Nephron progenitor cell (in vitro differentiated cells): ENCODE measurements around the gene ASB1.
A peak's percentile ranks its signal among the peaks of the same experiment; 100 is the strongest.

Experiments used
- DNase-seq: peaks from one replicate; pipeline ENCODE4 v3.0.0; 2021
- H3K27ac Mint-ChIP-seq: 2 replicates; pipeline ENCODE4 v1.8.0; 2021; ENCODE audit warnings: mild to moderate bottlenecking, moderate library complexity, mixed read lengths
- H3K27me3 Mint-ChIP-seq: 2 replicates; pipeline ENCODE4 v1.8.0; 2021; ENCODE audit warnings: mild to moderate bottlenecking, low read depth, mixed read lengths; ENCODE audit not compliant: poor library complexity
- H3K36me3 Mint-ChIP-seq: 2 replicates; pipeline ENCODE4 v1.8.0; 2021; ENCODE audit warnings: low read depth, mixed read lengths
- H3K4me1 Mint-ChIP-seq: 2 replicates; pipeline ENCODE4 v1.8.0; 2021; ENCODE audit warnings: mixed read lengths
- H3K4me3 Mint-ChIP-seq: 2 replicates; pipeline ENCODE4 v1.8.0; 2021; ENCODE audit warnings: mild to moderate bottlenecking, moderate library complexity, mixed read lengths
- H3K9me3 Mint-ChIP-seq: 2 replicates; pipeline ENCODE4 v1.8.0; 2021; ENCODE audit warnings: mild to moderate bottlenecking, moderate library complexity, mixed read lengths
- TF ChIP-seq, protein P1 (sequence below): fragments of 200-600 bp; sonication (generic); IDR thresholded peaks from 2 replicates; pipeline ENCODE4 v1.5.0; 2021; ENCODE audit warnings: antibody characterized with exemption

The ASB1 gene

DNA sequence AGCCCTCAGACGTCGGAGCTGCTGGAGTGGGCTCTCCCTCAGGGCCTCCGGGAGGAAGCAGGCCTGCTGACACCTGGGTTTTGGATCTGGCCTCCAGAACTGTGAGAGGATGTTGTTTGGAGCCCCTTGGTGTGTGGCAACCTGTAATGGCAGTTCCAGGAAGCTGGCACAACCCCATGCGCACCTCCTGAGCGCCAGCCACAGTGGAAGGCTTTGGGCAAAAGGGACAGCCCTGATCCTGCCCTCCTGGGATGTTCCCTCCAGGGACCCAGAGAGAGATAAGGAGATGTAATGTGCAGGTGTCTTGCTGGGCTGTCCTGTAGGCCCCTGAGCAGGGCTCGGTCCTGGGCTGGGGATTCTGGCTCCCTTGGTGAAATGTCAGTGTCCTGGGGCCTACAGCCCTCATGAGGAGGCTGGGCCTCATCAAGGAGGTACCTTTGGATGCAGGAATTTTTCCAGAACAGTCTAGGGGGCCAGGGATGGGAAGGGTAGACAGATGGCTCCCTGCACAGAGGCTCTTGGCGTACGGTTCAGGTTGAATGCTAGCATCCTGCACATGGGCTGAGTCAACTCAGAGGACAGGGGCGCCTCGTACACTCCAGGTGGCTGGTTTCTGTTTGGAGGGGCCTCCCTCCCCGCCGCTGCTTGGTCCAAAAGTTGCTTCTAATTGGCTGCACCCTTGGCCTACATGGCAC lies 61.1 kb downstream of the ASB1 start:
- H3K4me3 Mint-ChIP-seq = no peak overlapping the region
- no peak overlapping the region for H3K27ac Mint-ChIP-seq
- no peaks in the 10 kb centered on the region for H3K27me3 Mint-ChIP-seq
- no peak for DNase-seq
- peaks cover 36% of the 10 kb centered on the region for H3K4me1 Mint-ChIP-seq
- TF ChIP-seq, protein P1, sequence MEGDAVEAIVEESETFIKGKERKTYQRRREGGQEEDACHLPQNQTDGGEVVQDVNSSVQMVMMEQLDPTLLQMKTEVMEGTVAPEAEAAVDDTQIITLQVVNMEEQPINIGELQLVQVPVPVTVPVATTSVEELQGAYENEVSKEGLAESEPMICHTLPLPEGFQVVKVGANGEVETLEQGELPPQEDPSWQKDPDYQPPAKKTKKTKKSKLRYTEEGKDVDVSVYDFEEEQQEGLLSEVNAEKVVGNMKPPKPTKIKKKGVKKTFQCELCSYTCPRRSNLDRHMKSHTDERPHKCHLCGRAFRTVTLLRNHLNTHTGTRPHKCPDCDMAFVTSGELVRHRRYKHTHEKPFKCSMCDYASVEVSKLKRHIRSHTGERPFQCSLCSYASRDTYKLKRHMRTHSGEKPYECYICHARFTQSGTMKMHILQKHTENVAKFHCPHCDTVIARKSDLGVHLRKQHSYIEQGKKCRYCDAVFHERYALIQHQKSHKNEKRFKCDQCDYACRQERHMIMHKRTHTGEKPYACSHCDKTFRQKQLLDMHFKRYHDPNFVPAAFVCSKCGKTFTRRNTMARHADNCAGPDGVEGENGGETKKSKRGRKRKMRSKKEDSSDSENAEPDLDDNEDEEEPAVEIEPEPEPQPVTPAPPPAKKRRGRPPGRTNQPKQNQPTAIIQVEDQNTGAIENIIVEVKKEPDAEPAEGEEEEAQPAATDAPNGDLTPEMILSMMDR = no peak
- no peaks in the 10 kb centered on the region for H3K9me3 Mint-ChIP-seq
- H3K36me3 Mint-ChIP-seq = peaks cover 5% of the 10 kb centered on the region

DNA sequence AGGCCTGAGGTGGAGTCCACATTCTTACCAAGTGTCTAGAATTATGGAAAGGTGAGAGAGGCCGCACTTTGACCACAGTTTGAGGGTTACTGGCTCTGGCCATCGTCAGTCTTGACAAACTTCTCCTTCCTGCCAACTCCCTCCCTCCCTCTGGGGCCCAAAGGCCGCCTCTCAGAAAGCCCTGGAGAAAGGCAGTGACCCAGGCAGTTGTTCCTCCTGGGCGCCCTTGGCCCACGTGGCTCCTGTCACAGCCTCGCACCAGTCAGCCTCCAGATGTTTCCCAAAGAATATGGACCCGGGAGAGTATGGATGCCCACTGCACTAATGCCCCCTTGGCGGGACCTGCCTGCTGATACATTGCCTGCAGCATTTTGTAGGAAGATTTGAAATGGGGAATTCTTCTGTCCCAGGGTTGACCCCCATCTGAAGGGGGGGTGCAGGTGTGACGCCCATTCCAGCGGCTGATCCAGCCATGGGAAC lies 61.7 kb downstream of the ASB1 start:
- TF ChIP-seq, protein P1 = no peak
- peaks cover 5% of the 10 kb centered on the region for H3K36me3 Mint-ChIP-seq
- no peak for DNase-seq
- peaks cover 42% of the 10 kb centered on the region for H3K4me1 Mint-ChIP-seq
- H3K9me3 Mint-ChIP-seq = no peaks in the 10 kb centered on the region
- H3K27ac Mint-ChIP-seq = no peak overlapping the region
- no peak overlapping the region for H3K4me3 Mint-ChIP-seq
- H3K27me3 Mint-ChIP-seq = no peaks in the 10 kb centered on the region

DNA sequence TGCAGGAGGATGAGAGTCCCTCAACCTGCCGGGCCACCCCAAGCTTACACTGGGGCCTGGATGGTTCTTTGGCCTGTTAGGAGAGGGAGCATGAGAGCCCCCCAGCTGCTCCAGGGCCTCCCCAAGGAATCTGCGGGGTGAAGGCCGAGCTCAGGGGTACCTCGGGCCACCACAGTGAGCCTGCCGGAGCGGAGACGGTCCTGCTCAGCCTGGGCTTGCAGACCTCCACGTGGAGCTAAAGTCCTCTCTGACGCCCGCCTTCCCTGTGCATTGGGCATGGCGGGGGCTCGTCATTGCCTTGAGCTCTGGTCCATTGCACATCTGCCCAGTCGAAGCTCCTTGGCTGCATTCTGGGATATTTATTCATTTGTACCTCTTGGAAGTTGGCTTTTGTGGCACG lies 62.7 kb downstream of the ASB1 start:
- Mint-ChIP-seq H3K27ac (no peak overlapping the region), H3K27me3 (no peaks in the 10 kb centered on the region), H3K36me3 (no peaks in the 10 kb centered on the region), H3K9me3 (no peaks in the 10 kb centered on the region), H3K4me3 (no peak overlapping the region), H3K4me1 (peaks cover 52% of the 10 kb centered on the region)
- TF ChIP-seq, protein P1 = no peak
- no peak for DNase-seq

DNA sequence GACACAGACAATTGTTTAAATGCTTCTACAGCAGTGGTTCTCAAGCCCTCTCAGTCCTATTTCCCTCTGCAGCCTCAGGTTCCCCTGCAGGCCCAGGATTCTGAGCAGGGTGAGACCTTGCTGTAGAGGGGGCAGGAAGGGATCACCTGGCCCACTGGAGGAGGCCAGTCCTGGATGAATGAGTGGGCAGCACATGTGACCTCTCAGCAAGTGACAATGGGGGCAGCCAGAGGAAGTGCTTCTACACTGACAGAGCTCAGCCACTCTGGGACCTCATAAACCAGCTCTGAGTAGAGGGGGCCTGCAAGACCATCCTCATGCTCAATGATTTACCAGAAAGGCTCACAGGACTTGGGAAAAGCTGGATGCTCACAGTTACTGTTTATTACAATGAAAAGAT lies 63.2 kb downstream of the ASB1 start:
- TF ChIP-seq, protein P1 = no peak

DNA sequence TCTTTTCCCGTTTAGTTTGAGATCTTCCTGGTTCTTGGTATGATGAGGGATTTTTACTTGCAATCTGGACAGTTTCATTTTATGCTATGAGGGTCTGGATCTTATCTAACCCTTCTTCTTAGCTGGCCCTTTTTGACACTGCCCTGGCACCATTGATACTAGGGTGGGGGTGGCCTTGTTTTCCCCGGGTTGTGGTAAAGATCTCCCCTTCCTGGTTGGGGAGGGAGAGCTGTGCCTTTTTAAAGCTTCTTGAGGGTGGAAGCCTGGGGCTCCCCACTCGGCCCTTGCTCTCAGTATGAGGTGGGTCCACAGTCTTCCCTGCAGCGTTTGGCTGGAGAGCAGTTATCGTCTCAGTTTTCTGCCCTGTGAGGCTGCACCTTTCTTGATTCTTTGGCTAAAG lies 66.1 kb downstream of the ASB1 start:
- peaks cover 71% of the 10 kb centered on the region for H3K4me1 Mint-ChIP-seq
- no peaks in the 10 kb centered on the region for H3K9me3 Mint-ChIP-seq
- peaks cover 3% of the 10 kb centered on the region for H3K27me3 Mint-ChIP-seq
- TF ChIP-seq, protein P1 = no peak
- H3K4me3 Mint-ChIP-seq = no peak overlapping the region
- H3K27ac Mint-ChIP-seq = peak overlapping the region; percentile 75
- DNase-seq = no peak
- no peaks in the 10 kb centered on the region for H3K36me3 Mint-ChIP-seq

More for the DNA sequence above, 63.2 kb downstream of the ASB1 start:
- H3K9me3 Mint-ChIP-seq = no peaks in the 10 kb centered on the region
- no peak overlapping the region for H3K27ac Mint-ChIP-seq
- DNase-seq = no peak
- H3K27me3 Mint-ChIP-seq = no peaks in the 10 kb centered on the region
- H3K4me1 Mint-ChIP-seq = peaks cover 57% of the 10 kb centered on the region
- no peaks in the 10 kb centered on the region for H3K36me3 Mint-ChIP-seq
- no peak overlapping the region for H3K4me3 Mint-ChIP-seq

DNA sequence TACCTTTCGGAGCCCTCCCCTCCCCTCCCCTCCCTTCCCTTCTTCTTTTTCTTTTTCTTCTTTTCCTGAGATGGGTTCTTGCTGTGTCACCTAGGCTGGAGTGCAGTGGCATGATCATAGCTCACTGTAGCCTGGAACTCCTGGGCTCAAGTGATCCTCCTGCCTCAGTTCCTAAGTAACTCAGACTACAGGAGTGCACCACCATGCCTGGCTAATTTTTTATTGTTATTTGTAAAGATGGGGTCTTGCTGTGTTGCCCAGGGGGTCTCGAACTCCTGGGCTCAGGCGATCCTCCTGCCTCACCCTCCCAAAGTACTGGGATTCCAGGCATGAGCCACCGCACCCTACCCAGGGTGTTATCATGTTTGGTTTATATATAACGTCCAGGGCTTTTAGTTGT lies 66.7 kb downstream of the ASB1 start:
- peaks cover 77% of the 10 kb centered on the region for H3K4me1 Mint-ChIP-seq
- no peaks in the 10 kb centered on the region for H3K36me3 Mint-ChIP-seq
- H3K27ac Mint-ChIP-seq = no peak overlapping the region
- H3K4me3 Mint-ChIP-seq = no peak overlapping the region
- DNase-seq = no peak
- no peaks in the 10 kb centered on the region for H3K9me3 Mint-ChIP-seq
- H3K27me3 Mint-ChIP-seq = peaks cover 3% of the 10 kb centered on the region
- TF ChIP-seq, protein P1 = no peak
